GM19438 (cell line): ENCODE results near the gene SGSM2.

Experiments used
- ATAC-seq: cut with Tn5 transposase; IDR thresholded peaks from one replicate; pipeline ENCODE4 v1.9.1; 2021; ENCODE audit warnings: low read depth; ENCODE audit not compliant: unreplicated experiment

SGSM2 gene

GRCh38 chr17:2366747-2367494 lies 29.6 kb downstream of the SGSM2 start:
- no peak for ATAC-seq

- ATAC-seq = no peak
These were observed 31.1 kb downstream of the SGSM2 start for GRCh38 chr17:2368359-2368758.

GRCh38 chr17:2369039-2369438 lies 31.7 kb downstream of the SGSM2 start:
- no peak for ATAC-seq

- ATAC-seq = no peak
These were observed 32.4 kb downstream of the SGSM2 start for GRCh38 chr17:2369551-2370210.

- ATAC-seq = no peak
These were observed 32.9 kb downstream of the SGSM2 start for GRCh38 chr17:2370211-2370589.

- ATAC-seq = no peak
These were observed 34.2 kb downstream of the SGSM2 start for GRCh38 chr17:2371183-2372130.

- ATAC-seq = no peak
These were observed 34.9 kb downstream of the SGSM2 start for GRCh38 chr17:2372180-2372579.

GRCh38 chr17:2372681-2373080 lies 35.4 kb downstream of the SGSM2 start:
- no peak for ATAC-seq

GRCh38 chr17:2373179-2373578 lies 35.9 kb downstream of the SGSM2 start:
- no peak for ATAC-seq

- ATAC-seq = no peak
These were observed 37.4 kb downstream of the SGSM2 start for GRCh38 chr17:2374549-2375285.

- no peak for ATAC-seq
These were observed 38.1 kb downstream of the SGSM2 start for GRCh38 chr17:2375406-2375805.

- no peak for ATAC-seq
These were observed 38.8 kb downstream of the SGSM2 start for GRCh38 chr17:2376107-2376506.

GRCh38 chr17:2377659-2378058 lies 40.4 kb downstream of the SGSM2 start:
- no peak for ATAC-seq

GRCh38 chr17:2378905-2379304 lies 41.6 kb downstream of the SGSM2 start:
- no peak for ATAC-seq

- no peak for ATAC-seq
These were observed 42.4 kb downstream of the SGSM2 start for GRCh38 chr17:2379489-2380225.

- no peak for ATAC-seq
These were observed 43.1 kb downstream of the SGSM2 start for GRCh38 chr17:2380226-2380922.

- no peak for ATAC-seq
These were observed 43.8 kb downstream of the SGSM2 start for GRCh38 chr17:2380950-2381649.

- ATAC-seq = no peak
These were observed 46.4 kb downstream of the SGSM2 start for GRCh38 chr17:2383628-2384167.
